Vagina (tissue), 2 donors: ENCODE data around the gene LAMC3. TPM values are rescaled to one million over a fixed set of nuclear protein-coding genes. Genes with fewer than 3 reads are reported as not detected.
A peak's percentile ranks its signal among the peaks of the same experiment; 100 is the strongest.
"Not testable (repeated sequence)": the region's sequence is repeated elsewhere in the genome, so short reads cannot be mapped to it uniquely, and the experiment has no call there.

ENCODE experiments used
- DNase-seq, 2 donors: peaks; one replicate each; pipeline ENCODE4 v3.0.0-alpha.2; 2017; ENCODE audit errors: extremely low spot score in 2 of 2
- H3K27ac ChIP-seq: fragments of 200-600 bp; sonication (generic); one replicate; pipeline ENCODE4 v1.5.1; 2019
- H3K27me3 ChIP-seq: fragments of 200-600 bp; sonication (generic); one replicate; pipeline ENCODE4 v1.5.1; 2019
- H3K36me3 ChIP-seq, 2 donors: fragments of 200-600 bp; sonication (generic); one replicate each; pipeline ENCODE4 v1.5.1; 2017 to 2019
- H3K4me1 ChIP-seq: fragments of 200-600 bp; sonication (generic); one replicate; pipeline ENCODE4 v1.5.1; 2019
- H3K4me3 ChIP-seq, 2 donors: fragments of 200-600 bp; sonication (generic); 1 replicate in 1 of 2; 2 replicates in 1 of 2; pipeline ENCODE4 v1.5.1; 2016 to 2019
- H3K9me3 ChIP-seq: fragments of 200-600 bp; sonication (generic); one replicate; pipeline ENCODE4 v1.5.1; 2019
- POLR2A ChIP-seq, 2 donors: fragments of 450-650 bp; IDR thresholded peaks; one replicate each; pipeline ENCODE4 v1.6.1; 2017; ENCODE audit warnings: antibody characterized with exemption in 2 of 2, mild to moderate bottlenecking in 2 of 2, moderate library complexity in 2 of 2
- POLR2AphosphoS5 ChIP-seq, 2 donors: sonication (generic); formaldehyde crosslinking; IDR thresholded peaks; one replicate each; pipeline ENCODE4 v1.9.0; 2017; ENCODE audit warnings: antibody characterized with exemption in 2 of 2, mild to moderate bottlenecking in 2 of 2, low read depth in 1 of 2; ENCODE audit not compliant: insufficient read depth in 1 of 2
- intact Hi-C: fragments of 100-400 bp; cut with DNase I; formaldehyde crosslinking; loops from one replicate; pipeline ENCODE4 v1.15.1; 2023
- total RNA-seq: library from RNA; depleted of rRNA; stranded (reverse); fragments of >200 nt; gene quantifications from one replicate; pipeline ENCODE4 v1.2.3, GENCODE V29; 2016
- TF ChIP-seq, protein P1 (sequence below), 3 experiments: fragments of 450-650 bp in 2 of 3; fragments of 200-600 bp in 1 of 3; sonication (generic) in 1 of 3; IDR thresholded peaks; one replicate each; pipeline ENCODE4 v1.5.1; 2017 to 2019; ENCODE audit warnings: antibody characterized with exemption in 3 of 3, mild to moderate bottlenecking in 2 of 3, moderate library complexity in 2 of 3

LAMC3 gene
- total RNA-seq, 1 donor from 2014 or later, result 13.3 TPM

DNA sequence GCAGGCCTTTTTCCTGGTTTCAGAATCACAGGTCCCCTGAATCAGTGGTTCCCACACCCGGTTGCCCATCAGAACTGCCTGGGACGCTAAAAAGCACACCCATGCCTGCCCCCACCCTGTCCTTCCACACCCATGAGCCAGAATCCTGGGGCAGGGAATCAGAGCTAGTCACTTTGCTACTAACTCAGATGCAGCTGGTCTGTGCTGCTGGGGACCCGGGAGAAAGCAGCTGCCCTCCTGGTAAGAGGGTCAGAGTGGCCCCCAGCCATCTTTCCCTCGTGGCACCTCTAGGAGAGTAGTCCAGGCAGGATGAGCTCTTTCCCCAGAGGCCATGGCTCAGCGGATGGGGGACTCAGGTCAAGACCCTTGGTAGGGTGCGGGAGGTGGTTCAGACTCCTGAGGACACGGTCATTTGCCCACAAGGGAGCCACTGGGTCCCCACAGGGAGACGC lies 105.1 kb downstream of the LAMC3 start:
- Histone ChIP-seq H3K27ac (no peak overlapping the region), H3K36me3 (no peaks in the 10 kb centered on the region), H3K9me3 (no peaks in the 10 kb centered on the region), H3K4me3 (no peak overlapping the region), H3K4me1 (no peaks in the 10 kb centered on the region), H3K27me3 (no peaks in the 10 kb centered on the region)
- no peak for TF ChIP-seq POLR2A (IDR thresholded peaks at IDR 0.05)
- TF ChIP-seq, protein P1, sequence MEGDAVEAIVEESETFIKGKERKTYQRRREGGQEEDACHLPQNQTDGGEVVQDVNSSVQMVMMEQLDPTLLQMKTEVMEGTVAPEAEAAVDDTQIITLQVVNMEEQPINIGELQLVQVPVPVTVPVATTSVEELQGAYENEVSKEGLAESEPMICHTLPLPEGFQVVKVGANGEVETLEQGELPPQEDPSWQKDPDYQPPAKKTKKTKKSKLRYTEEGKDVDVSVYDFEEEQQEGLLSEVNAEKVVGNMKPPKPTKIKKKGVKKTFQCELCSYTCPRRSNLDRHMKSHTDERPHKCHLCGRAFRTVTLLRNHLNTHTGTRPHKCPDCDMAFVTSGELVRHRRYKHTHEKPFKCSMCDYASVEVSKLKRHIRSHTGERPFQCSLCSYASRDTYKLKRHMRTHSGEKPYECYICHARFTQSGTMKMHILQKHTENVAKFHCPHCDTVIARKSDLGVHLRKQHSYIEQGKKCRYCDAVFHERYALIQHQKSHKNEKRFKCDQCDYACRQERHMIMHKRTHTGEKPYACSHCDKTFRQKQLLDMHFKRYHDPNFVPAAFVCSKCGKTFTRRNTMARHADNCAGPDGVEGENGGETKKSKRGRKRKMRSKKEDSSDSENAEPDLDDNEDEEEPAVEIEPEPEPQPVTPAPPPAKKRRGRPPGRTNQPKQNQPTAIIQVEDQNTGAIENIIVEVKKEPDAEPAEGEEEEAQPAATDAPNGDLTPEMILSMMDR (IDR thresholded peaks at IDR 0.05), result no peak
- TF ChIP-seq POLR2AphosphoS5 (IDR thresholded peaks at IDR 0.05; ENCODE audit: insufficient read depth in 1 of 2, low read depth in 1 of 2), result no peak
- peak in 1 of 2 donors; percentile 76 for DNase-seq
- intact Hi-C loops, result no loop called here

DNA sequence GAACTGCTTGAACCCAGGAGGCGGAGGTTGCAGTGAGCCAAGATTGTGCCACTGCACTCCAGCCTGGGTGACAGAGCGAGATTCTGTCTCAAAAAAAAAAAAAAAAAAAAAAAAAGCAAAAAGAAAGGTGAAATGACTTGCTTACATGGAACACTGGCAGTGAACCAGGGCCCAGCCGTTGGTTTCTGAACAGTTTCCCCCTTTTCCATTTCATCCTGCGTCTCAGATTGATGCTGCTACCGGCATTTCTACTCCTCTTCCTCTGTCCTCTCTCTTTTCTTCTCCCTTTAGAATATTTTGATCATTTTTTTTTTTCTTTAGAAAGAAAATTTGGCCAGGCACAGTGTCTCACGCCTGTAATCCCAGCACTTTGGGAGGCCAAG lies 106.4 kb downstream of the LAMC3 start:
- H3K4me3 ChIP-seq, H3K27ac ChIP-seq, H3K4me1 ChIP-seq, H3K36me3 ChIP-seq, DNase-seq, intact Hi-C loops, H3K27me3 ChIP-seq, H3K9me3 ChIP-seq: not testable (repeated sequence)

DNA sequence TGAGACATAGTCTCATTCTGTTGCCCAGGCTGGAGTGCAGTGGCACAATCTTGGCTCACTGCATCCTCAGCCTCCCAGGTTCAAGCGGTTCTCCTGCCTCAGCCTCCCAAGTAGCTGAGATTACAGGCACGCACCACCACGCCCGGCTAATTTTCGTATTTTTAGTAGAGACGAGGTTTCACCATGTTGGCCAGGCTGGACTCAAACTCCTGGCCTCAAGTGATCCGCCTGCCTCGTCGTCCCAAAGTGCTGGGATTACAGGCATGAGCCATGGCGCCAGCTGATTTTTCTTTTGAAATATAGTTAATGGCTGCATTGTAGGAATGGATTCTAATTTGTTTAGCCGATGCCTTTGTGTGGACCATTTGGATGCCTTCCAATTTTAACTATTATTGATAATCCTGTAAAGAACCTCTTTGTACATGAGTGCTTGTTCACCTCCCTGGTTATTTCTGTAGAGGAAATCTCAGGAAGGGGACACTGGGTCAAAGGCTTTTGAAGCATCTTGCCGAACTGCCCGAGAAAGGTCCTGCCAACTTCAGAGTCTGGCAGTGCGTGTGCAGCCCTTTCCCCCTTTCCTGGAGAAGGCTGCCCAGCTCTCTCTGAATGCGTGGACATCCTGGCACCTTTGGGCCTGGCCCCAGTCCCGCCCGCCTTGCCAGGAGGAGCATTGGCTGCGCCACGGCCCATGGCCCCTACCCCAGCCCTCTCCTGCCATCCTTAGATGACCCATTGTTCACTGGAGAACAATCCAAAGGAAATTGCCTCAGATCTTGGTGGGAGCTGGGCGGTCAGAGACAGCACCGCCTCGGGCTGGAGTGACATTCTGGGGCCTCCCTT lies 107.5 kb downstream of the LAMC3 start:
- DNase-seq, result no peak

DNA sequence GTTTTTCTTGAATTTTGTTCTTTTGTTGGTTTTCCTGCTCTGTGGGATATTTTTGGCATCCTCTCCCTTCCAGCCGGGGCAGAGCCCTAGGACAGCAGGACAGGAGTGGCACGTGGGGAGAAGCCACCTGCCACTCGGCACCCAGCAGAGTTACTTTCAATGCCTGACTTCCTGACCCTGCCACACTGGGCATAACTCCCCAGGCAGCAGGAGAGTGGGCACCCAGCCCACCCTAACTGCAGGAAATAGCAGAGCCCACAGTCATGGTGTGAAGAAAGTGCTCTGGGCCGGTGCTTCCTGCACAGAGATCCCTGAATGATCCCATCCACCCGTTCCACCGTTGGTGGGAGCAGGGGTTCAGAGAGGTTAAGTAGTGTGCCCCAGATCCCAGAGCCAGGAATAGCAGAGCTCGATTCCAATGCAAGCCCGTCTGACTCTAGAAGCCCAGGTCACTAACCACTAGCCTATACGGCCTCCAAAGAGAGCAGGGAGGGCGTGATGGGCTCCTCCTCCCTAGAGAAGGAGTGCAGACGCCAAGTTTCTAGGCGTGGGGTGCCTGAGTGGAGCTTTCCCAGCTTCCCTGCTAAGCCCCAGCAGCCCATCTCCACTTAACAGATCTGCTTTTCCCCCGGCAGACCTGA lies 108.3 kb downstream of the LAMC3 start:
- Histone ChIP-seq H3K4me3 (no peak overlapping the region), H3K27me3 (no peaks in the 10 kb centered on the region), H3K9me3 (no peaks in the 10 kb centered on the region), H3K36me3 (no peaks in the 10 kb centered on the region), H3K27ac (no peak overlapping the region), H3K4me1 (no peaks in the 10 kb centered on the region)
- intact Hi-C loops, result no loop called here
- DNase-seq, result no peak
- no peak for TF ChIP-seq POLR2AphosphoS5 (IDR thresholded peaks at IDR 0.05; ENCODE audit: insufficient read depth in 1 of 2, low read depth in 1 of 2)
- TF ChIP-seq, protein P1 (IDR thresholded peaks at IDR 0.05), result no peak
- no peak for TF ChIP-seq POLR2A (IDR thresholded peaks at IDR 0.05)

More for the DNA sequence above, 107.5 kb downstream of the LAMC3 start:
- H3K27me3 ChIP-seq, result no peaks in the 10 kb centered on the region
- H3K9me3 ChIP-seq, result no peaks in the 10 kb centered on the region
- no peaks in the 10 kb centered on the region for H3K4me1 ChIP-seq
- TF ChIP-seq, protein P1 (IDR thresholded peaks at IDR 0.05), result no peak
- TF ChIP-seq POLR2A (IDR thresholded peaks at IDR 0.05), result no peak
- peak; percentile 10 to 21 for TF ChIP-seq POLR2AphosphoS5 (IDR thresholded peaks at IDR 0.05; ENCODE audit: insufficient read depth in 1 of 2, low read depth in 1 of 2)
- no peak overlapping the region for H3K4me3 ChIP-seq
- H3K27ac ChIP-seq, result no peak overlapping the region
- intact Hi-C loops, result no loop called here
- no peaks in the 10 kb centered on the region for H3K36me3 ChIP-seq

DNA sequence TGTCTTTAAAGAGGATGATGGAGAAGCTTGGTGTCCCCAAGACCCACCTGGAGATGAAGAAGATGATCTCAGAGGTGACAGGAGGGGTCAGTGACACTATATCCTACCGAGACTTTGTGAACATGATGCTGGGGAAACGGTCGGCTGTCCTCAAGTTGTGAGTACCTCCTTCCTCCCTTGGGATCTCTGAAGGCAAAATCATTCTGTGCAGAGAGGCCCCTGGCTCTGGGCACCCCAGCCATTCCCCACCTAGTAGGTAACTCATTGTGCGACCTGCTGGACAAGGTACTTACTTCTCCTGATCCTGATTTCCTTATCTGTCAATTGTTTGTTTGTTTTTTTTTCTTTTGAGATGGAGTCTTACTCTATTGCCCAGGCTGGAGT lies 108.8 kb downstream of the LAMC3 start:
- H3K36me3 ChIP-seq, result no peaks in the 10 kb centered on the region
- H3K4me3 ChIP-seq, result no peak overlapping the region
- no peaks in the 10 kb centered on the region for H3K9me3 ChIP-seq
- no peak for TF ChIP-seq POLR2A (IDR thresholded peaks at IDR 0.05)
- TF ChIP-seq POLR2AphosphoS5 (IDR thresholded peaks at IDR 0.05; ENCODE audit: insufficient read depth in 1 of 2, low read depth in 1 of 2), result no peak
- TF ChIP-seq, protein P1 (IDR thresholded peaks at IDR 0.05), result no peak
- intact Hi-C loops, result no loop called here
- no peaks in the 10 kb centered on the region for H3K4me1 ChIP-seq
- no peaks in the 10 kb centered on the region for H3K27me3 ChIP-seq
- no peak overlapping the region for H3K27ac ChIP-seq
- DNase-seq, result no peak
